ENCODE measurements around the gene ALOX5.

Gene ALOX5

GRCh38 chr10:45418417-45418848, 44.4 kb downstream of the ALOX5 start:
- H3K27ac Mint-ChIP-seq = peak overlapping the region; percentile 95 to 97 (median 96)

GRCh38 chr10:45418849-45419675, 45.0 kb downstream of the ALOX5 start:
- TF ChIP-seq CTCF (IDR thresholded peaks at IDR 0.05; ENCODE audit: unreplicated experiment in 3 of 3) = no peak
- peaks cover 2% of the 10 kb centered on the region for H3K27me3 Mint-ChIP-seq (ENCODE audit: low read depth)

More at GRCh38 chr10:45418417-45418848, 44.4 kb downstream of the ALOX5 start:
- no peak for TF ChIP-seq CTCF (IDR thresholded peaks at IDR 0.05; ENCODE audit: unreplicated experiment in 3 of 3)
- Mint-ChIP-seq H3K4me3 (peak overlapping the region; percentile 91 to 98 (median 93)), H3K27me3 (ENCODE audit: low read depth) (no peaks in the 10 kb centered on the region), H3K4me1 (peaks cover 24% of the 10 kb centered on the region), H3K36me3 (ENCODE audit: low read depth) (no peaks in the 10 kb centered on the region), H3K9me3 (peaks cover 4% of the 10 kb centered on the region)

GRCh38 chr10:45419676-45420025, 45.6 kb downstream of the ALOX5 start:
- no peak for TF ChIP-seq CTCF (IDR thresholded peaks at IDR 0.05; ENCODE audit: unreplicated experiment in 3 of 3)
- H3K27ac Mint-ChIP-seq = peak overlapping the region; percentile 95 to 97 (median 96)
- no peaks in the 10 kb centered on the region for H3K36me3 Mint-ChIP-seq (ENCODE audit: low read depth)
- H3K4me1 Mint-ChIP-seq = peaks cover 24% of the 10 kb centered on the region
- H3K9me3 Mint-ChIP-seq = no peaks in the 10 kb centered on the region
- peaks cover 4% of the 10 kb centered on the region for H3K27me3 Mint-ChIP-seq (ENCODE audit: low read depth)
- H3K4me3 Mint-ChIP-seq = peak overlapping the region; percentile 91 to 98 (median 93)

More at GRCh38 chr10:45418849-45419675, 45.0 kb downstream of the ALOX5 start:
- Mint-ChIP-seq H3K27ac (peak overlapping the region; percentile 95 to 97 (median 96)), H3K4me1 (peaks cover 24% of the 10 kb centered on the region), H3K36me3 (ENCODE audit: low read depth) (no peaks in the 10 kb centered on the region), H3K9me3 (no peaks in the 10 kb centered on the region), H3K4me3 (peak overlapping the region; percentile 91 to 98 (median 93))

GRCh38 chr10:45420453-45421192, 46.6 kb downstream of the ALOX5 start:
- Mint-ChIP-seq H3K27ac (peak overlapping the region; percentile 96 to 97 (median 96)), H3K27me3 (ENCODE audit: low read depth) (peaks cover 4% of the 10 kb centered on the region), H3K4me3 (peak overlapping the region; percentile 78 to 98 (median 93)), H3K9me3 (no peaks in the 10 kb centered on the region), H3K4me1 (peaks cover 24% of the 10 kb centered on the region), H3K36me3 (ENCODE audit: low read depth) (no peaks in the 10 kb centered on the region)
- TF ChIP-seq CTCF (IDR thresholded peaks at IDR 0.05; ENCODE audit: unreplicated experiment in 3 of 3) = no peak

- no peaks in the 10 kb centered on the region for H3K9me3 Mint-ChIP-seq
- TF ChIP-seq CTCF (IDR thresholded peaks at IDR 0.05; ENCODE audit: unreplicated experiment in 3 of 3) = no peak
- H3K27ac Mint-ChIP-seq = peak overlapping the region in 2 of 3 experiments; percentile 96 to 97
- peaks cover 30% of the 10 kb centered on the region for H3K4me1 Mint-ChIP-seq
- H3K36me3 Mint-ChIP-seq (ENCODE audit: low read depth) = no peaks in the 10 kb centered on the region
- H3K27me3 Mint-ChIP-seq (ENCODE audit: low read depth) = peaks cover 6% of the 10 kb centered on the region
- peak overlapping the region; percentile 23 to 45 (median 42) for H3K4me3 Mint-ChIP-seq
Observed at GRCh38 chr10:45421221-45422097, 47.4 kb downstream of the ALOX5 start.

Data from nephron (organoid).